ENCODE results near the gene CHRM4. TPM values are rescaled to one million over a fixed set of nuclear protein-coding genes. Genes with fewer than 3 reads are reported as not detected.

Gene CHRM4
- total RNA-seq, 1 experiment from 2014 or later = not detected

- no TSS peak for BruUV-seq (replicated peaks)
- no peak overlapping the region for H3K4me3 Mint-ChIP-seq (ENCODE audit: low read depth, unreplicated experiment)
- peaks cover 20% of the 10 kb centered on the region for H3K4me1 Mint-ChIP-seq (ENCODE audit: low read depth, unreplicated experiment)
- no peaks in the 10 kb centered on the region for H3K9me3 Mint-ChIP-seq (ENCODE audit: low read depth, unreplicated experiment)
- no peak overlapping the region for H3K27ac Mint-ChIP-seq (ENCODE audit: unreplicated experiment)
- no peak for TF ChIP-seq CTCF (IDR thresholded peaks at IDR 0.05; ENCODE audit: unreplicated experiment)
- DNase-seq = no peak
- intact Hi-C loops (cut with micrococcal nuclease; ENCODE audit: unreplicated experiment) = no loop called here
- CTCF ChIA-PET = interaction anchor here (1.2 kb wide), 1 partner anchor 10 kb away, joined by 3 read pairs; no protein-coding TSS in a partner anchor
- H3K27me3 Mint-ChIP-seq (ENCODE audit: unreplicated experiment) = no peaks in the 10 kb centered on the region
- peaks cover 2% of the 10 kb centered on the region for H3K36me3 Mint-ChIP-seq (ENCODE audit: insufficient read depth, unreplicated experiment)
These were observed 37.9 kb downstream of the CHRM4 start for GRCh38 chr11:46353698-46354097.

GRCh38 chr11:46352063-46352841 is 39.3 kb downstream of the CHRM4 start:
- H3K27me3 Mint-ChIP-seq (ENCODE audit: unreplicated experiment) = peaks cover 1% of the 10 kb centered on the region
- no peaks in the 10 kb centered on the region for H3K9me3 Mint-ChIP-seq (ENCODE audit: low read depth, unreplicated experiment)
- DNase-seq = peak; percentile 30
- H3K27ac Mint-ChIP-seq (ENCODE audit: unreplicated experiment) = no peak overlapping the region
- peaks cover 20% of the 10 kb centered on the region for H3K4me1 Mint-ChIP-seq (ENCODE audit: low read depth, unreplicated experiment)
- CTCF ChIA-PET = interaction anchor here (1.0 to 1.6 kb wide), 3 partner anchors 9 to 15 kb away, joined by 3 to 5 read pairs (median 5); no protein-coding TSS in a partner anchor
- intact Hi-C loops (cut with micrococcal nuclease; ENCODE audit: unreplicated experiment) = no loop called here
- BruUV-seq (replicated peaks) = no TSS peak
- no peak overlapping the region for H3K4me3 Mint-ChIP-seq (ENCODE audit: low read depth, unreplicated experiment)
- peaks cover 15% of the 10 kb centered on the region for H3K36me3 Mint-ChIP-seq (ENCODE audit: insufficient read depth, unreplicated experiment)
- TF ChIP-seq CTCF (IDR thresholded peaks at IDR 0.05; ENCODE audit: unreplicated experiment) = peak; percentile 69

- no peak overlapping the region for H3K27ac Mint-ChIP-seq (ENCODE audit: unreplicated experiment)
These were observed 40.0 kb downstream of the CHRM4 start for GRCh38 chr11:46351606-46352005.

GRCh38 chr11:46351148-46351547 is 40.4 kb downstream of the CHRM4 start:
- no TSS peak for BruUV-seq (replicated peaks)
- Mint-ChIP-seq H3K4me1 (ENCODE audit: low read depth, unreplicated experiment) (peaks cover 20% of the 10 kb centered on the region), H3K36me3 (ENCODE audit: insufficient read depth, unreplicated experiment) (peaks cover 23% of the 10 kb centered on the region)

More at GRCh38 chr11:46351606-46352005, 40.0 kb downstream of the CHRM4 start:
- TF ChIP-seq CTCF (IDR thresholded peaks at IDR 0.05; ENCODE audit: unreplicated experiment) = no peak
- CTCF ChIA-PET = interaction anchor here (0.8 to 1.6 kb wide), 4 partner anchors 10 to 15 kb away, joined by 3 to 5 read pairs (median 4); no protein-coding TSS in a partner anchor
- Mint-ChIP-seq H3K4me1 (ENCODE audit: low read depth, unreplicated experiment) (peaks cover 19% of the 10 kb centered on the region), H3K4me3 (ENCODE audit: low read depth, unreplicated experiment) (no peak overlapping the region), H3K36me3 (ENCODE audit: insufficient read depth, unreplicated experiment) (peaks cover 20% of the 10 kb centered on the region), H3K27me3 (ENCODE audit: unreplicated experiment) (peaks cover 8% of the 10 kb centered on the region), H3K9me3 (ENCODE audit: low read depth, unreplicated experiment) (no peaks in the 10 kb centered on the region)
- intact Hi-C loops (cut with micrococcal nuclease; ENCODE audit: unreplicated experiment) = no loop called here
- no peak for DNase-seq
- BruUV-seq (replicated peaks) = no TSS peak

More at GRCh38 chr11:46351148-46351547, 40.4 kb downstream of the CHRM4 start:
- Mint-ChIP-seq H3K9me3 (ENCODE audit: low read depth, unreplicated experiment) (no peaks in the 10 kb centered on the region), H3K27ac (ENCODE audit: unreplicated experiment) (no peak overlapping the region), H3K4me3 (ENCODE audit: low read depth, unreplicated experiment) (no peak overlapping the region), H3K27me3 (ENCODE audit: unreplicated experiment) (peaks cover 12% of the 10 kb centered on the region)
- CTCF ChIA-PET = interaction anchor here (0.8 kb wide), 1 partner anchor 12 kb away, joined by 3 read pairs; no protein-coding TSS in a partner anchor
- TF ChIP-seq CTCF (IDR thresholded peaks at IDR 0.05; ENCODE audit: unreplicated experiment) = no peak
- DNase-seq = no peak
- intact Hi-C loops (cut with micrococcal nuclease; ENCODE audit: unreplicated experiment) = no loop called here
